Neural progenitor cell (in vitro differentiated cells): ENCODE measurements around the gene SLC35B3. TPM values are rescaled to one million over a fixed set of nuclear protein-coding genes. Genes with fewer than 3 reads are reported as not detected.

Experiments
- DNase-seq: peaks from one replicate; pipeline ENCODE4 v3.0.0-alpha.2; 2016; ENCODE audit warnings: low spot score
- H2AFZ ChIP-seq: fragments of 200-600 bp; sonication (generic); replicated peaks from 2 replicates; pipeline ENCODE4 v1.6.1; 2016; ENCODE audit warnings: antibody characterized with exemption
- H3F3A ChIP-seq: fragments of 200-600 bp; sonication (generic); 2 replicates; pipeline ENCODE4 v1.6.1; 2016; ENCODE audit warnings: antibody characterized with exemption, low read depth
- H3K27ac ChIP-seq: fragments of 200-600 bp; sonication (generic); 2 replicates; pipeline ENCODE4 v1.5.1; 2016; ENCODE audit warnings: mild to moderate bottlenecking
- H3K27me3 ChIP-seq: fragments of 200-600 bp; sonication (generic); 2 replicates; pipeline ENCODE4 v1.6.1; 2016; ENCODE audit warnings: mild to moderate bottlenecking, moderate library complexity
- H3K36me3 ChIP-seq: fragments of 200-600 bp; sonication (generic); 2 replicates; pipeline ENCODE4 v1.5.1; 2016
- H3K4me1 ChIP-seq: fragments of 200-600 bp; sonication (generic); 2 replicates; pipeline ENCODE4 v1.6.1; 2016; ENCODE audit warnings: mixed run types
- H3K4me2 ChIP-seq: fragments of 200-600 bp; sonication (generic); 2 replicates; pipeline ENCODE4 v1.6.1; 2016
- H3K4me3 ChIP-seq: fragments of 200-600 bp; sonication (generic); 2 replicates; pipeline ENCODE4 v1.5.1; 2016
- H3K79me2 ChIP-seq: fragments of 200-600 bp; sonication (generic); 2 replicates; pipeline ENCODE4 v1.6.1; 2016; ENCODE audit warnings: low read depth
- H3K9ac ChIP-seq: fragments of 200-600 bp; sonication (generic); 2 replicates; pipeline ENCODE4 v1.6.1; 2016
- H3K9me3 ChIP-seq: fragments of 200-600 bp; sonication (generic); 2 replicates; pipeline ENCODE4 v1.5.1; 2016; ENCODE audit warnings: low read depth
- H4K20me1 ChIP-seq: fragments of 200-600 bp; sonication (generic); 2 replicates; pipeline ENCODE4 v1.6.1; 2016; ENCODE audit warnings: low read depth
- H3K27ac Mint-ChIP-seq: 3 replicates; pipeline ENCODE4 v1.8.0; 2021; ENCODE audit warnings: mixed read lengths
- H3K27me3 Mint-ChIP-seq: 2 replicates; pipeline ENCODE4 v1.8.0; 2022; ENCODE audit warnings: low read depth, mild to moderate bottlenecking, inconsistent platforms, moderate library complexity, mixed read lengths; ENCODE audit not compliant: insufficient read depth
- H3K36me3 Mint-ChIP-seq: 3 replicates; pipeline ENCODE4 v1.8.0; 2021; ENCODE audit warnings: mixed read lengths
- H3K4me1 Mint-ChIP-seq: 3 replicates; pipeline ENCODE4 v1.8.0; 2021; ENCODE audit warnings: mixed read lengths
- H3K4me3 Mint-ChIP-seq: 3 replicates; pipeline ENCODE4 v1.8.0; 2021; ENCODE audit warnings: mild to moderate bottlenecking, moderate library complexity, mixed read lengths
- H3K9me3 Mint-ChIP-seq: 3 replicates; pipeline ENCODE4 v1.8.0; 2020; ENCODE audit warnings: mixed read lengths
- CTCF ChIP-seq: fragments of 200-600 bp; sonication (generic); IDR thresholded peaks from 2 replicates; pipeline ENCODE4 v1.5.1; 2017; ENCODE audit warnings: antibody characterized with exemption, mild to moderate bottlenecking
- EZH2 ChIP-seq: fragments of 200-600 bp; sonication (generic); IDR thresholded peaks from 2 replicates; pipeline ENCODE4 v1.6.1; 2017; ENCODE audit warnings: antibody characterized with exemption, mild to moderate bottlenecking, moderate library complexity
- EZH2phosphoT487 ChIP-seq: fragments of 200-600 bp; sonication (generic); IDR thresholded peaks from 2 replicates; pipeline ENCODE4 v1.6.1; 2017; ENCODE audit warnings: antibody characterized with exemption
- total RNA-seq: library from RNA; depleted of rRNA; stranded (reverse); fragments of >200 nt; gene quantifications from 2 replicates; pipeline ENCODE4 v1.2.3, GENCODE V29; 2015; ENCODE audit warnings: low replicate concordance

The SLC35B3 gene
- total RNA-seq, 1 donor from 2014 or later = 8.1 TPM

DNA sequence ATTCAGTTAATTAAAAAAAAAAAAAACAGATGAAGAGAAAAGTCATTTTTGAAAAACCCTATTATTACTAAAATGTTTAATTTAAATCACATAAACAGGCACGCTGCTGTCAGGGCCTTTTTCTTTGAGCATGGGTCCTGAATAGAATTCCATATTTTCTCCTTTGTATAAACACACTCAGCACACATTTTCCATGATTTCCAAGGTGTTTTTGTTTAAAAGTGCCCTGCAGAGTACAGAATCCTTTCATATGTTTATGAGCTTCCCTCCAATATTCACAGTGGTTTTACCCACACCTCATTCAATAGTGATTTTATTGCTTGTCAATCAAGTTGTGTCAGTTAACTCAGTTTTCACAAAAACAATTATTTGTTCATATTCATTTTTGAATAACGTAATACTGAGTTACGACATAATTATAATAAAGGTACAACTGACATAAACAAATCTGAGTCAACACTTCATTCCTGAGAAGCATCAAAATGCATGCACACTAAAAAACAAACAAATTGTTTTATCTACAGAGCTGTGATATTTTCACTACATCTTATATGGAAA is 15.2 kb downstream of the SLC35B3 start:
- Mint-ChIP-seq H3K27me3 (no peaks in the 10 kb centered on the region), H3K4me1 (peaks cover 17% of the 10 kb centered on the region), H3K36me3 (peaks cover 12% of the 10 kb centered on the region), H3K27ac (no peak overlapping the region), H3K4me3 (no peak overlapping the region), H3K9me3 (no peaks in the 10 kb centered on the region)
- Histone ChIP-seq H3K4me2 (no peak overlapping the region), H3K4me3 (no peak overlapping the region), H3K27ac (no peak overlapping the region), H4K20me1 (no peaks in the 10 kb centered on the region), H3K36me3 (no peaks in the 10 kb centered on the region), H3K79me2 (no peaks in the 10 kb centered on the region), H2AFZ (no peak overlapping the region), H3K9ac (no peak overlapping the region), H3K27me3 (no peaks in the 10 kb centered on the region), H3F3A (no peaks in the 10 kb centered on the region), H3K4me1 (no peaks in the 10 kb centered on the region), H3K9me3 (no peaks in the 10 kb centered on the region)
- no peak for DNase-seq
- TF ChIP-seq EZH2phosphoT487 (no peak), EZH2 (no peak), CTCF (no peak)

DNA sequence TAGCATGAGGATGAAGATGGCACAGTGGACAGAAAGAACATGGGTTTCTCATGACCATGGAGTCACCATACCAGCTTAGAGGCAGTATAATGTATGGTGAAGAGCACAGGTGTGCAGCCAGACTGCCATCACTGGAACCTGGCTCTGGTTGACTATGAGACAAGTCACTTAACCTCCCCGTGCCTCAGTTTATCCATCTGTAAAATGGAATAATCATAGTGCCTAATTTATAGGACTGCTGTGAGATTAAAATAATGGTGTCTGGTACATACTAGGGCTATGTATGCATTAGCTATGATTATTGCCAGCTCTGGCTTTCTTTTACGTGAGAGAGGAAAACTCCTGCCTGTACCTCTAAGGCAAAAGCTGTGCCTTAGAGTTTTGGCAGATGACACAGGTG is 19.4 kb downstream of the SLC35B3 start:
- no peak overlapping the region for H3K9ac ChIP-seq
- Mint-ChIP-seq H3K27me3 (no peaks in the 10 kb centered on the region), H3K4me1 (peaks cover 12% of the 10 kb centered on the region), H3K9me3 (no peaks in the 10 kb centered on the region), H3K27ac (no peak overlapping the region), H3K36me3 (peaks cover 19% of the 10 kb centered on the region), H3K4me3 (no peak overlapping the region)
- H4K20me1 ChIP-seq = no peaks in the 10 kb centered on the region
- H3K27ac ChIP-seq = no peak overlapping the region
- no peak overlapping the region for H3K4me2 ChIP-seq
- TF ChIP-seq CTCF (no peak), EZH2 (no peak), EZH2phosphoT487 (no peak)
- H3F3A ChIP-seq = no peaks in the 10 kb centered on the region
- H3K4me1 ChIP-seq = peaks cover 6% of the 10 kb centered on the region
- H2AFZ ChIP-seq = no peak overlapping the region
- no peaks in the 10 kb centered on the region for H3K36me3 ChIP-seq
- no peak overlapping the region for H3K4me3 ChIP-seq
- no peak for DNase-seq
- no peaks in the 10 kb centered on the region for H3K27me3 ChIP-seq
- H3K9me3 ChIP-seq = no peaks in the 10 kb centered on the region
- no peaks in the 10 kb centered on the region for H3K79me2 ChIP-seq

GRCh38 chr6:8415280-8415679 is 20.1 kb downstream of the SLC35B3 start:
- no peaks in the 10 kb centered on the region for H4K20me1 ChIP-seq
- H3F3A ChIP-seq = no peaks in the 10 kb centered on the region
- no peak overlapping the region for H3K4me3 ChIP-seq
- H3K4me2 ChIP-seq = no peak overlapping the region
- H3K27me3 Mint-ChIP-seq = no peaks in the 10 kb centered on the region
- H3K9me3 ChIP-seq = no peaks in the 10 kb centered on the region
- H2AFZ ChIP-seq = no peak overlapping the region
- H3K4me1 Mint-ChIP-seq = peaks cover 8% of the 10 kb centered on the region
- no peak overlapping the region for H3K27ac ChIP-seq
- H3K79me2 ChIP-seq = no peaks in the 10 kb centered on the region
- peaks cover 6% of the 10 kb centered on the region for H3K4me1 ChIP-seq
- no peak overlapping the region for H3K9ac ChIP-seq
- no peaks in the 10 kb centered on the region for H3K9me3 Mint-ChIP-seq
- TF ChIP-seq CTCF (no peak), EZH2 (no peak), EZH2phosphoT487 (no peak)
- H3K27ac Mint-ChIP-seq = no peak overlapping the region
- no peaks in the 10 kb centered on the region for H3K36me3 ChIP-seq
- no peaks in the 10 kb centered on the region for H3K27me3 ChIP-seq
- no peak for DNase-seq
- H3K4me3 Mint-ChIP-seq = no peak overlapping the region
- peaks cover 22% of the 10 kb centered on the region for H3K36me3 Mint-ChIP-seq
